ENCODE data around the gene GNB5.
"Not testable (repeated sequence)": the region's sequence is repeated elsewhere in the genome, so short reads cannot be mapped to it uniquely, and the experiment has no call there.

Gene GNB5

DNA sequence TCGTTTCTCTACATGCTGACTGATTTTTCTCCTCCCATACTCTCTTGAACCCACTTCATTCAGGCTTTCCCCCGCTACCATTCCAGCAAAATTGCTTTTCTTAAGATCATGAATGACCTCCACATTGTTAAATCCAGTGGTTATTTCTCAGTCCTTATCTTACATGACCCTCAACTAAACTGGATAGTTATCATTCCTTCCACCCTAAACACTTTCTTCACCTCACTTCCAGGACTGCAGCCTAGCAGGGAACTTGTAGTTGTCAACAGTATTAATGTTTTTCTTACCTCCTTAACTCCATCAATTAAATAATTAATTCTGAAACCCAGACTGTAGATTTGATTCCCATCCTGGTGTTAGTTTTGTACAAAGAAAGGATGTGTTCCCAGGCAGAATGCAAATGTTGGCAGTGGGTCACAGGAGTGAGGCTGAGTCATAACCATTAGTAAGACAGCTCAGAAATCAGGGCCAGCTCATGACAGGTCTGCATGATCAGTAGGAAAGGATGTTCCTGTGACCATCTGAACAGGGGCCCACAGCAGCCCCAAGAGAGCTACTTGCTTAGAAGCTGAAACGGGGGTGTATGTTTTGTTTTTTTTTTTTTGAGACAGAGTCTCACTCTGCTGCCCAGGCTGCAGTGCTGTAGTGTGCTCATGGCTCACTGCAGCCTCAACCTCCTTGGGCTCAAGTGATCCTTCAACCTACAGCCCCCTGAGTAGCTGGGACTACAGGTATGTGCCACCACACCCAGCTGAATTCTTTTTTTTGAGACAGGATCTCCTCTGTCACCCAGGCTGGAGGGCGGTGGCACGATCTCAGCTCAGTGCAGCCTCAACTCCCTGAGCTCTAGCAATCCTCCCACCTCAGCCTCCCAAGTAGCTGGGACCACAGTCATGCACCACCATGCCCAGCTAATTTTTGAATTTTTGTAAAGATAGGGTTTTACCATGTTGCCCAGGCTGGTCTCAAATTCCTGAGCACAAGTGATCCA, 87.7 kb downstream of the GNB5 start:
- Mint-ChIP-seq H3K4me3 (no peak overlapping the region), H3K27me3 (peaks cover 0 to 33% of the 10 kb centered on the region in 2 donors), H3K36me3 (ENCODE audit: insufficient read depth) (no peaks in the 10 kb centered on the region), H3K4me1 (ENCODE audit: low read depth in 2 of 2) (peaks cover 0 to 2% of the 10 kb centered on the region in 2 donors), H3K9me3 (no peaks in the 10 kb centered on the region), H3K27ac (peak overlapping the region in 1 of 2 donors; percentile 36)
- DNase-seq (no peak), ATAC-seq (replicated peaks) (no peak)

DNA sequence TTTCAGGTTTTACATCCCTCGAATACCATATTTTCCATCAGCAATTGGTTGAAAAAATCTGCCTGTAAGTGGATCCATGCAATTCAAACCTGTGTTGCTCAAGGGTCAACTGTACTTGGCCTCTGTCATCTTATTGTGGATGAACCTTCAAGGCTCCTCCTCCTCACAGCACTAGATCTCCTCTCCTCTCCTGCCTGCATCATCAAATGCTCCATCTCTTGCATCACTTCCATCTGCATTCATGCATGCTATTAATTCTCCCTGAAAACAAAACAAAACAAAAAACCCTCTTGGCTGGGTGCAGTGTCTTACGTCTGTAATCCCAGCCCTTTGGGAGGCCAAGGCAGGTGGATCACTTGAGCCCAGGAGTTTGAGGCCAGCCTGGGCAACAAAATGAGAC, 88.7 kb downstream of the GNB5 start:
- Mint-ChIP-seq H3K9me3 (no peaks in the 10 kb centered on the region), H3K4me3 (no peak overlapping the region), H3K4me1 (ENCODE audit: low read depth in 2 of 2) (peaks cover 0 to 2% of the 10 kb centered on the region in 2 donors), H3K36me3 (ENCODE audit: insufficient read depth) (no peaks in the 10 kb centered on the region), H3K27me3 (peaks cover 0 to 29% of the 10 kb centered on the region in 2 donors), H3K27ac (no peak overlapping the region)
- ATAC-seq (replicated peaks) (no peak), DNase-seq (no peak)

DNA sequence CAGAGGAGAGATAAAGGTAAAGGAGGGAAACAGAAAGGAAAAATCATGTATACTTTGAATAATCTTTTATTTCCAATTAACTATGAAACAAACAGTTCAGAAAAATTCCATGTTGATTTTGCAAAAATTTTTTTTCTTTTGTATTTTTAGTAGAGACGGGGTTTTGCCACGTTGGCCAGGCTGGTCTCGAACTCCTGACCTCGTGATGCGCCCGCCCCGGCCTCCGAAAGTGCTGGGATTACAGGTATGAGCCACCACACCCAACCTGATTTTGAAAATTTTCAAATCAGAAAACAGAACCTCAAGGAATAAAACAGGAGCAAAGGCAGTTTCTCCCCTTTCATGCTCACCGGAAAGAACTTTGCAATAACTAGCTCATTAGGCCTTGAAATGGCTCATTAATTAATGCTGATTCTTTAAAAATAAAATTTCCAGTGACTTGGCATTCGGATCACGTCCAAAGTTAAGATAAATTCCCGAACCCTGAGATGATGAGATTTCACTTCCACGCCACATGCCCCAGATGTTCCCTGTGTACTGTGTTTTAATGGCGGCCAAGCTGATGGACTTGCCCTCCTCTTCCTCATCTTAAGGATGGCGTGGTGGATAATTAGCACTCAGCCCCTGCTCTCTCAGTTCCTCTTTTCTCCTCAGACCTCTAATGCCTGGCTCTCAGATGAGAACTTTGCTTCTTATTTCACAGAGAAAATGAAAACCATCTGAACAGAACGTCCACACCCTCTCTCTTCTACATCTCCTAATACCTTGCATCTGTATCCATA, 89.5 kb downstream of the GNB5 start:
- Mint-ChIP-seq H3K4me3 (no peak overlapping the region), H3K9me3 (no peaks in the 10 kb centered on the region), H3K36me3 (ENCODE audit: insufficient read depth) (no peaks in the 10 kb centered on the region), H3K4me1 (ENCODE audit: low read depth in 2 of 2) (peaks cover 0 to 2% of the 10 kb centered on the region in 2 donors), H3K27ac (no peak overlapping the region), H3K27me3 (peaks cover 0 to 24% of the 10 kb centered on the region in 2 donors)
- ATAC-seq (replicated peaks) (no peak), DNase-seq (no peak)

DNA sequence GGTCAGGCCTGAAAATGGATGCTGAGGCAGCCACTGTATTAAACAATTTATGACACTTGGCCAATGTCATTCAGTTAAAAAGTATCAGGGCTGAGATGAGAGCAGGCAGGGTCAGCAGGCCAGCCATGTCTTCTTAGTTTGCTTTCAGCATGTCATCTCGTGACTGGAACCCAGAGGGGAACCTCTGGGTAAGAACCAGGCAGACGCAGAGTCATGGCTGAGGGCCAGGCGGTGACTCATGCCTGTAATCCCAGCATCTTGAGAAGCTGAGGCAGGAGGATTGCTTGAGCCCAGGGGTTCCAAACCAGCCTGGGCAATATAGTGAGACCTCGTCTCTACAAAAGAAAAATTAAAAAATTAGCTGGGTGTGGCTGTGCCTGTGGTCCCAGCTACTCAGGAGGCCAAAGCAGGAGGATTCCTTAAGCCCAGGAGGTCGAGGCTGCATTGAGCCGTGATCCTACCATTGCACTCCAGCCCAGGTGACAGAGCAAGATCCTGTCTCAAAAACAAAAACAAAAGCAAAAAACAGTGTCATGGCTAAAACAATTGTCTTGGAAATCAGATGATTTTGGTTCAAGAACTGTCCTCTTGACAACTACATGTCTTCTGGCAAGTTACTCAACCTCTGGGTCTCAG, 90.3 kb downstream of the GNB5 start:
- Mint-ChIP-seq H3K27me3 (peaks cover 0 to 22% of the 10 kb centered on the region in 2 donors), H3K4me3 (no peak overlapping the region), H3K36me3 (ENCODE audit: insufficient read depth) (no peaks in the 10 kb centered on the region), H3K4me1 (ENCODE audit: low read depth in 2 of 2) (peaks cover 0 to 2% of the 10 kb centered on the region in 2 donors), H3K9me3 (no peaks in the 10 kb centered on the region), H3K27ac (no peak overlapping the region)
- DNase-seq (no peak), ATAC-seq (replicated peaks) (no peak)

DNA sequence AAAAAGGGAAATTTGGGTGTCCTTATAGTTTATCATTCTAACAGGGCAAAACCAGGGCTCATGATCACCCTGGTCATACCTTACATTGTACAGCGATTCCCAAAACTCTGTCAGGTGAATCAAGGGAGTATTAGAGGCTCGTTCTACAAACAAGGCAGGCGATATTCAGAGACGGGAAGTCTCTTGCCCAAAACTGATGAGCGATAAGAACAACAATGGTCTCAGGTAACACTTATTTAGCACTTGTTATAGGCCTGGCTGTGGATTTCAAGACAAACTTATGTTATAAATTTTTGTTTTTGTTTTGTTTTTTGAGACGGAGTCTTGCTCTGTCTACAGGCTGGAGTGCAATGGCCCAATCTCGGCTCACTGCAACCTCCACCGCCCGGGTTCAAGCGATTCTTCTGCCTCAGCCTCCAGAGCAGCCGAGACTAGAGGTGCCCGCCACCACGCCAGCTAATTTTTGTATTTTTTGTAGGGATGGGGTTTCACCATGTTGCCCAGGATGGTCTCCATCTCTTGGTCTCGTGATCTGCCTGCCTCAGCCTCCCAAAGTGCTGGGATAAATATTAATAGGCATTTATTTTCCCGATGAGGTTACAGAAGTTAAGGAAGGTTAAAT, 91.4 kb downstream of the GNB5 start:
- DNase-seq, result no peak
- peaks cover 0 to 33% of the 10 kb centered on the region in 2 donors for H3K27me3 Mint-ChIP-seq
- H3K9me3 Mint-ChIP-seq, result no peaks in the 10 kb centered on the region
- no peak overlapping the region for H3K27ac Mint-ChIP-seq
- H3K36me3 Mint-ChIP-seq (ENCODE audit: insufficient read depth), result no peaks in the 10 kb centered on the region
- no peak overlapping the region for H3K4me3 Mint-ChIP-seq
- peaks cover 0 to 2% of the 10 kb centered on the region in 2 donors for H3K4me1 Mint-ChIP-seq (ENCODE audit: low read depth in 2 of 2)
- no peak for ATAC-seq (replicated peaks)

DNA sequence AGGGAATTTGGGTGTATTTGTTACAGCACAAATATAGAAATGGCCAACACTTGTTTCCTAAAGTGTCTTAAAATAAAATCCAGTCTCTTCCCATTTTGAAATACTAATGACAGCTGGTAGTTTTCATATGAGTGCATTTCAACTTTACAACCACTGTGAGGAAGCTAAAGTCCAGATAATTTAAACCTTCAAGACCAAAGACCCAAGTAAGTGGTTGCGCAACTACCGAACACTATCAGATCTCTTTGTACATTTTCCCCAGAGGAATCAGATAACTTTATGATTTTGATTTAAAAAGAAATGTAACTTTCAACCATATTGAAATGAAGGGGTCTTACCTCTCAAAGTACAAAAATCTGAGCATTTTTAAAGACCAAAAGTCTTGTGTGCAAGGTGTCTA, 92.9 kb downstream of the GNB5 start:
- no peak overlapping the region for H3K27ac Mint-ChIP-seq
- H3K36me3 Mint-ChIP-seq (ENCODE audit: insufficient read depth), result no peaks in the 10 kb centered on the region
- no peaks in the 10 kb centered on the region for H3K9me3 Mint-ChIP-seq
- no peak for DNase-seq
- peaks cover 0 to 2% of the 10 kb centered on the region in 2 donors for H3K4me1 Mint-ChIP-seq (ENCODE audit: low read depth in 2 of 2)
- ATAC-seq (replicated peaks), result no peak
- H3K4me3 Mint-ChIP-seq, result no peak overlapping the region
- peaks cover 6 to 39% of the 10 kb centered on the region in 2 donors for H3K27me3 Mint-ChIP-seq

DNA sequence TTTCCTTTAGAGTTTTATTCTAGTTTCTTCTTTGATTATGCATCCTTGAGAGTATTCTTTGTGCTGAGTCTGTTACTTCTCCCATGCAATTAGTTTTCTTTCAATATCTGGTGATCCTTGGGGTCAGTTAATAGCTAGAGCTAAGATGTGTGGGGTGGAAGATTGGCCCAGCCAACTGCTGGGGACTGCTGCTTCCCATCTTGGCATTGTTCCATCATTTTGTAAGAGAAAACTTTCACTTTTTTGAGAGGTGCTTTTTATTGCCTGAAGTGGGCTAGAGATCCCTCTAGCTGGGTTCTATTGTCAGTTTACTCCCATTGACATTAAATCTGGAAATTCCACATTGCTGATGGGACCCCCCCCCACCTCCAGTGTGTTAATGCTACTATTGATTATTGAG, 94.0 kb downstream of the GNB5 start:
- no peak overlapping the region for H3K4me3 Mint-ChIP-seq
- H3K4me1 Mint-ChIP-seq (ENCODE audit: low read depth in 2 of 2), result peaks cover 0 to 2% of the 10 kb centered on the region in 2 donors
- no peaks in the 10 kb centered on the region for H3K9me3 Mint-ChIP-seq
- H3K36me3 Mint-ChIP-seq (ENCODE audit: insufficient read depth), result no peaks in the 10 kb centered on the region
- DNase-seq (no peak), ATAC-seq (replicated peaks) (no peak)
- peaks cover 10 to 39% of the 10 kb centered on the region in 2 donors for H3K27me3 Mint-ChIP-seq
- H3K27ac Mint-ChIP-seq, result no peak overlapping the region

DNA sequence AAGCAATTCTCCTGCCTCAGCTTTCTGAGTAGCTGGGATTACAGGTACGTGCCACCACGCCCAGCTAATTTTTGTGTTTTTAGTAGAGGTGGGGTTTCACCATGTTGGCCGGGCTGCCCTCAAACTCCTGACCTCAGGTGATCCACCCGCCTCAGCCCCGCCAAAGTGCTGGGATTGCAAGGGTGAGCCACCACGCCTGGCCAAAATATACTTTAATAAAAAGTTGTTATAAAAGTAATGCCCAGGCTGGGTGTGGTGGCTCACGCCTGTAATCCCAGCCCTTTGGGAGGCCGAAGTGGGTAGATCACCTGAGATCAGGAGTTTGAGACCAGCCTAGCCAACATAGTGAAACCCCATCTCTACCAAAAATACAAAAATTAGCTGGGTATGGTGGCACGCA, 94.7 kb downstream of the GNB5 start:
- H3K9me3 Mint-ChIP-seq; H3K27ac Mint-ChIP-seq; ATAC-seq (replicated peaks); H3K36me3 Mint-ChIP-seq (ENCODE audit: insufficient read depth); H3K4me3 Mint-ChIP-seq; H3K4me1 Mint-ChIP-seq (ENCODE audit: low read depth in 2 of 2); DNase-seq: not testable (repeated sequence)
- H3K27me3 Mint-ChIP-seq, result peaks cover 10 to 32% of the 10 kb centered on the region in 2 donors

DNA sequence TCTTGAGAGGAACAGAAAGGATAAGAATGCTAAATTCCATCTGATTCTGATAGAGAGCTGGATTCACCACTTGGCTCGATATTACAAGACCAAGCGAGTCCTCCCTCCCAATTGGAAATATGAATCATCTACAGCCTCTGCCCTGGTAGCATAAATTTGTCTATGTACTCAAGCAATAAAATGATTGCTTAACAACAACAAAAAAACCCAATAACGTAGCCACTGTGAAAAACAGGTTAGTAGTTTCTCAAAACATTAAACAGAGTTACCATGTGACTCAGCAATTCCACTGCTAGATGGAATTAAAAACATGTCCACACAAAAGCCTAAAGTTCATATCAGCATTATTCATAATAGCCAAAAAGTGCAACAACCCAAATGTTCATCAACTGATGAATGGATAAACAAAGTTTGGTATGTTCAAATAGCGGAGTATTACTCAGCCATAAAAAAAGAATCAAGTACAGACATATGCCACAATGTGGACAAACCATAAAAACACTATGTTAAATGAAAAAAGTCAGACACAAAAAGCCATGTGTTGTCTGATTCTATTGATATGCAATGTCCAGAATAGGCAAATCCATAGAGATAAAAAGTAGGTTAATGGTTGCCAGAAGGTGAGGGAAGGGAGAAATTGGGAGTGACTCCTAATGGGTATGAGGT, 95.5 kb downstream of the GNB5 start:
- ATAC-seq (replicated peaks) (no peak), DNase-seq (no peak)
- Mint-ChIP-seq H3K27me3 (peaks cover 10 to 32% of the 10 kb centered on the region in 2 donors), H3K4me3 (no peak overlapping the region), H3K36me3 (ENCODE audit: insufficient read depth) (no peaks in the 10 kb centered on the region), H3K27ac (no peak overlapping the region), H3K9me3 (no peaks in the 10 kb centered on the region), H3K4me1 (ENCODE audit: low read depth in 2 of 2) (no peaks in the 10 kb centered on the region)

DNA sequence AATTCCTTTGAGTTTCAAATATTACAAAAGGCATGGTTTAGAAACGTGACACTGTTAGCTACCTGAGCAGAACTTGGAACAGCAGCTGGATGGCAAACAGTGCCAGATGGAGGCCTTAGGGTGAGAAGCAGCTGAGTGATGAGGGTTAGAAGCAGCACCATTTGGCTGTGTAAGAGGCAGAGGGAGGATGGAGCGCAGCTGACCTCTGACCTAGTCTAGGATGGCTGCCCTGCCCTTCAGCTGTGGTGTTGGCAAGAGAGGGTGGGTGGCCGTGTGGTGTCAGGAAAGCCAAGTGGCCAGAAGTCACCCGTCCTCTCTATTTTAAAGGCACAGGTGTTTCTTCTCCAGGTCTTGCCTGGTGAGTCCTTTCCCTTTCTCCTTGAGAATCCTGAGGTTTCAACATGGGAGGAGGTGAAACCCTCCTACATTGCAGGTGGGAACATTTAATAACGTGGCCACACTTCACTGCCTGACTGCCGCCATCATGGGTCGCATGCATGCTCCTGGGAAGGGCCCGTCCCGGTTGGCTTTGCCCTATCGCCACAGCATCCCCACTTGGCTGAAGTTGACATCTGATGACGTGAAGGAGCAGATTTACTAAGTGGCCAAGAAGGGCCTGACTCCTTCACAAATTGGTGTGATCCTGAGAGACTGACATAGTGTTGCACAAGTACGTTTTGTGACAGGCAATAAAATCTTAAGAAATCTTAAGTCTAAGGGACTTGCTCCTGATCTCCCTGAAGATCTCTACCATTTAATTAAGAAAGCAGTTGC, 96.2 kb downstream of the GNB5 start:
- no peak for DNase-seq
- H3K4me1 Mint-ChIP-seq (ENCODE audit: low read depth in 2 of 2), result no peaks in the 10 kb centered on the region
- ATAC-seq (replicated peaks), result no peak
- peaks cover 2 to 7% of the 10 kb centered on the region in 2 donors for H3K9me3 Mint-ChIP-seq
- H3K4me3 Mint-ChIP-seq, result no peak overlapping the region
- no peaks in the 10 kb centered on the region for H3K36me3 Mint-ChIP-seq (ENCODE audit: insufficient read depth)
- H3K27ac Mint-ChIP-seq, result no peak overlapping the region
- H3K27me3 Mint-ChIP-seq, result peaks cover 16 to 36% of the 10 kb centered on the region in 2 donors

DNA sequence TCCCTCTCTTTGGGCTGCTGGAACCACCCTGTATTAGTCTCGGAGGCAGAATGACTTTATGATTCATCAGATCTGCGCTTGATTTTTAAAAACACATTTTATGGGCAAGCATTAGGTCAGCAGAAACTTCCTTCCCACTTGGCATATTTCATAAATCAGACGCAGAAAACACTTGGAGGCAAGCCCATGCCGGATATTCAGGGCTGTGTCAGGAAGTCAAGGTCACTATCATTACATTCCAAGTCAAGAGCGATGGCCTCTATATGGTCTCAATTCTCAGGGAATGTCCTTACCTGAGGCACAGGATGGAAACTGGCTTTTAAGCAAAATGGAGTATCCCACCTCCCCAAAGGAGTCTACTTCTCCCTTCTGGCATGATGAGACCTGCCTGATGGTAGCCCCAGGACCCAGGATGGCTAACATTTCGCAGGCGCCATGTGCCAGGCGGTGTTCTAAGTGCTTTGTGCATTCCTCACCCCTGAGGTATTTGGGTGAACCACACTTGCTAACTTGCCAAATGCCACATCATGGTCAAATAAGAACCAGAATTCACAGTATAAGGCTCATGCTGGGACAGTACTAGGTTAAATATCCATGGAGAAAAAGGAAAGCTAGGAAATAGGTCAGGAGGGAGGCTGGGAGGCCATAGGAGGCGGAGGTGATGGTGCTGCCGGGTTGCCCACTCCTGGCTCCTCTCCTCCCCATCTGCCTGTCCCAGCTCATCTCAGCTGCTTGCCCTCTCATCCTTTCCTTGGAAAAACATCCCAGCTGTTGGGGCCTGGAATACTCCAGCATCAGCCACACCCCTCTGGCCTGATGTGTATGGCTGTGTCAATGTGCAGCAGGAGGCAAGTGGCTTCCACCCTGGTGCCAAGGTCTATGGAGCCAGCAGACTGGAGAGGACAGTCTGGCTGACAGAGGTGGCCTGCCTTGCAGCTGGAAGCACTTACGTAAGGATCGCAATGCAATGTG, 97.4 kb downstream of the GNB5 start:
- no peak for DNase-seq
- no peak overlapping the region for H3K4me3 Mint-ChIP-seq
- no peak overlapping the region for H3K27ac Mint-ChIP-seq
- no peaks in the 10 kb centered on the region for H3K4me1 Mint-ChIP-seq (ENCODE audit: low read depth in 2 of 2)
- H3K36me3 Mint-ChIP-seq (ENCODE audit: insufficient read depth), result no peaks in the 10 kb centered on the region
- peaks cover 23 to 42% of the 10 kb centered on the region in 2 donors for H3K27me3 Mint-ChIP-seq
- peaks cover 4 to 10% of the 10 kb centered on the region in 2 donors for H3K9me3 Mint-ChIP-seq
- ATAC-seq (replicated peaks), result no peak

Measured in effector memory CD8-positive, alpha-beta T cell (primary cell).